Ramos (cell line): ENCODE measurements around the gene YLPM1.

Source experiments
- in situ Hi-C: fragments of 300-500 bp; cut with MboI; formaldehyde crosslinking; loops from one replicate; pipeline ENCODE4 v1.14.3; 2022; ENCODE audit warnings: low sequenced_read_pairs; ENCODE audit not compliant: unreplicated experiment

YLPM1 gene

DNA sequence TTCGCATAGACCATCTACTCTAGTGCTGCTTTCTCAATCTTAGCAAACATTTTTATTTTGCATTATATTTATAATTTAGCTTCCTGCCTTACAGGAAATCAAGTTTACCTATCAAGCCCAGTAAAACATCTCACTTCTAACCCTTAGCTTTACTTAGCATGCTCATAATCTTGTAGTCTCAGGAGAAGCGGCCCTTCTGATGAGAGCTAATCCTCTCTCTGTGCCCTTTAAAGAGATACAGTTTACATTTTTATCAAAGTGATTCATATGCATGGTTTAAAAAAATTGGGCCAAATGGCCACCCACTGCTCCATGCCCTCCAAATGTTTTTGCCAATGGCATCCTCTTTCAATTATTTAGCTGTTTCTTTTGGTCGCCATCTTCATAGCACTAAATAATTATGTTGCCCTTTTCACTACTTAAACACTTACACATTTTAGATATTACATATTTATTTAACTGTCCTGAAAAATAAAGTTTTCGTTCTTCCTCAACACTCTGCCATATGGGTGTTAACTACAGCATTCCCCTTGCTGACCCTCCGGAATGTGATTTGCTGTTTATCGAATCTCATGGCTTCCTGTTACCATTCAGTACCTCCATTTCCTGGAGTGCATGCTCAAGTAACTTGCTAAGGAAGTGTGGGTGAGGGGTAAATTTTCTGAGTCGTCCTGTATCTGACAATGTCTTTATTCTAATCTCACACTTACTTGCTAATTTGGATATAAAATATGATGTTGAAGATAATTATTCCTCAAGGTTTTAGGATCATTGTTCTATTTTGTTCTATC is 29.3 kb downstream of the YLPM1 start:
- in situ Hi-C loops, result no loop called here

DNA sequence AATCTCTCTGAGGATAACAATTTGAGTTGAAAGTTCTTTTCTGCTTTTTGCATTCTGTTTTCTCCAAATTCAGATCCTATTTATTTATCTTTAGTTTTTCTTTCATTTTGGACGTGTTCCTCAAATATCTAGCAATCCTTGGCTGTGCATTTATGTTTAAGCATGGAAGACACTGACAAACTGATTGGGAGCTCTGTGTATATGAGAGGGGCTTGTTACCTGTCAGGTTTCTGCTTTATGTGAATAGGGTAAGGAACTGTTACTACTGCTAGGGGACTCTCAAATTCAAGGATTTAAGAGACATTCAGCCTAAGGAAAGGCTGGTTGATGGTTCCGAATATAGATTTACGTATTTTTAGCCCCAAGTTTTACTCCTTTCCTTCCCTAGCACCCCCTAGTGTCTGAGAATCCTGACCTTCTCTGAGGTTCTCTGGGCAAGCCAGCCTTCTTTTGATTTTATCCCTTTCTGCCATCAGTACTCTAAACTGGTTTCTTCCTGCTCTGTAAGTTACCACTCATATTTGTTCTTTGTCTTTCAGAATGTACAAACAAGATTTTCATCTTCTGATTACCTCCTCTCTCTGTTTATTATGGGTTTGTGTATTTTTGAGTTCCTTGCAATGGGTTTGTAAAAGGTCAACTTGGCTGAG is 30.5 kb downstream of the YLPM1 start:
- in situ Hi-C loops, result no loop called here

DNA sequence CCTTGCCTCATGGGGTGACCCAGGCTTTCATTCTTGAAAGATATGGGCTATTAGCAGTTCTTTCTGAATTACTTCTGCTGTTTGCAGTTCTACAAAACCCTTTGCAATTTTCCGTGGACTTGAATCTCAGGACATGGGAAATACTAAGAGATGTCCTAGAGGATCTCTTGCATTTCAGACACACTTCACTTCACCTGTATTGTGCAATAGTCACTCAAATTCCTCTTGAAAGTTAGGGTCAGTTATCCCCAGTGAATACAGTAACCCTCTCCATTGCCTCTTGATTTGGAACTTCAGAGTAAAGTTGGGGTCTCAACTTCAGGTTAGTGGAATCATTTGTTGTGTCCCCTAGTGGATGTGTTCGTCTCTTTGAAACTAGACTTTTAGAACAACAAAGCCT is 31.8 kb downstream of the YLPM1 start:
- in situ Hi-C loops, result no loop called here

DNA sequence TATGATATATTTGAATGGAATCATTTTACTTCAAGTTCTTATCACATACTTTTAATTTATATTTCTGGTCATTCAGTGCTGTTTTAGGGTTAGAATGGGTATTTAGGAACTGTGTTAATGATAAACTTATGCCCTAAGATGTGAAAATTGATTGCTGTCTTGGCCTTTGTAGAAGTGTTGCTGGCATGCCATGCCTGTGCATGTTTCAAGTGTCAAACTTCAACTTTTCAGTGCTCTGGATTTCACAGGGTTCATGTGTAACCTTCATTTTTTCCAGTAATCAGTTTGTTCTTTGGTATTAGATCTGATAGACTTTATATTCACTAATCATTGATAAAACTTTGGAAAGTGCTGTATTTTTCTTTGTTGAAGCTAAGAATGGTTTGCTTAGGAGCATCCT is 36.6 kb downstream of the YLPM1 start:
- in situ Hi-C loops, result no loop called here

DNA sequence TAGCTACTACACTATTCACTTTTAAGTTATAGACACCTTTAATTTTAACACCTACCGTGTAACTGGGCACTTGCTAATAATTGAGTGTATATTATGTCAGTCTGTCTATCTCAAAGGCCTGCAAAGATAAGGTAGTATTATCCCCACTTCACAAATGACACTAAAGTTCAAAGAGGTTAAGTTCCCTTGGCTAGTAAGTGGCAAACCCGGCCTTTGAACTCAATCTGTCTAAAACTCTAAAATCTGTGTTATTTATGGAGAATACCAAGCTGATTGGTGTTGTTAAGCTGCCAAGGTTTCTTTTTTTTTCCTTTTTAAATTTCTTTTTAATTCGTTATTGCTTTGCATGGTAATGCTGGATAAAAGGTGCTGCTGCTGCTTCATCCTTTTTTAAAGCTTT is 37.7 kb downstream of the YLPM1 start:
- in situ Hi-C loops, result no loop called here

DNA sequence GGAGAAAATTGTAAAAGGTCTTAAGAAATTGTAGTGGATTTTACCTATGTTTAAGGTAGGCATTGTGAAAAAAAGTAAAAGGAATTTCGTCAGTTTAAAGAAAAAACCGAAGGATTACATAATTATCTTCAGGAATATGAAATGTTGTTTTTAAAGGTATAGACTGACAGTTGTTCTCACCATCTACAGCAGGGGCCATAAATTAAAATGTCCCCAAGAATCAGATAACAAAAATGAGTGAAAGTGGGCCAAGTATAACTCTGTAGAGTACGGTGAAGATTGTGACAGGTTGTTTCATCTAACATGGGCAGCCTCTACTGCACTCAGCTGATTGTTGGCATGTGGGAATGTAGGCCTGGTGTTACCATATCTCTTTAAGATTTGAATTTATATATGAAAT is 38.3 kb downstream of the YLPM1 start:
- in situ Hi-C loops, result no loop called here

DNA sequence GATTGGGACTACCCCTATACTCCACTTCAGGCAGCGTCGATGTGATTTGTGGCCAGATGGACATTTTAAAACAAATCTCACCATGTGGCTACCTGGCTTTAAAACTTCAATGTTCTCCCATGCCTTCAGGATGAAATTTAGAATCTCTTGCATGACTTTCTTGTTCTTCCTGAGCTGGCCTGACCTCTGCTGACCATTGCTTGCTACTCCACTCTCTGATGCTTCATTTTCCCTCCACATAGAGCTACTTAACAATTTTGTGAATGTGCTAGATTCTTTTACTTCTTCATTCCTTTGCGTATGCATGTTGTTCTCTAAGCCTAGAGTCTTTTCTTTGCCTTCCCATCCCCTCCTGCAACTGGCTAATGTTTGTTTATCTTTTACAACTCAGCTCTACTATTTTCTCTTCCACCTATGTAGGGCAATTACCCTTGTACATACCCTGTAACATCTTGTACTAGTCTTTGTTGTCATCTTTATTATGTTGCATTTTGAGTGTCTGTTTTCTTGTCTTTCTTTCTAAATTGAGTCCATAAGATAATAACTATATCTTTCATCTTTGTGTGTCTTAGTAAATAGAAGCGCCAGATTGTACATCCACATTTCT is 41.2 kb downstream of the YLPM1 start:
- in situ Hi-C loops, result no loop called here

DNA sequence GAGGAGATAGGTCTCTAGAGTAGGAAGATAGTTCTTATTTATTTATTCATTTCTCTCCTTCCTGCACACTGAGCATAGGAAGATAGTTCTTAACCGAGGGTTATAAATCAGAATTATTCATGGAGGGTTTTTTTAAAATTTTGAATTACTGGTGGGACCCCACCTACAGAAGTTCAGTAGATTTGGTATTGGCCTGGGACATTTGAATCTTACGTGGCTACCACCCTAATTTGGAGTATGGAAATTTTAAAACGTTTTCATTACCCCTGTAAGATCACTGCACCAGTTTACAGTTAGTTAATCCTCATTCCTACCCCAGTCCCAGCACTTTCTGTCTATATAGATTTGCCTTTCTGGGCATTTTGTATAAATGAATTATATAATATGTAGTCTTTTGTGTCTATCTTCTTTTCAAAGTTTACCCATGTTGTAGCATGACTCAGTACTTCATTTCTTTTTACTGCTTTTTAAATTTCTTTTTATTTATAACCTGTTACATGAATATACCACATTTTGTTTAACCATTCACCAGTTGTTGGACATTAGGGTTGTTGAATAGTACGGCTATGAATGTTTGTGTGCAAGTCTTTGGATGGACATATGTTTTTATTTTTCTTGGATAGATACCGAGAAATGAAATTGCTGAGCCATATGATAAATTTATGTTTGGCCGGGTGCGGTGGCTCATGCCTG is 44.9 kb downstream of the YLPM1 start:
- in situ Hi-C loops, result no loop called here

DNA sequence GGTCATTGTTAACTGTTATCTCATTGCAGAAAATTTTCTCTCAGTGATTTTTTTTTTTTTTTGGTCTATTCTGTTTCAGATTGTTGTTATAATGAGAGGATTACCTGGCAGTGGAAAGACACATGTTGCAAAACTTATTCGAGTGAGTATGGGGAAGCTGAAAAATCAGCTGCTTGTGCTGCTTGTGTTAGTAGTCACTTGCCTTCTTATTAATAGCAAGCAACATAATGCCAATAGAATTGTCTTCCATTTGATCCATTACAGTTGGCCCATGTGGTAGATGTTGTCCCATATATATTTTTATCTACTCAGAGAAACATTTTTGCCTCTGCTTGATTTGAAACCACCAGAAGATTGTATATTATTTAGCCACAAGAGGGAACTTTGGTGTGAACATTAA is 53.0 kb downstream of the YLPM1 start:
- in situ Hi-C loops, result no loop called here

DNA sequence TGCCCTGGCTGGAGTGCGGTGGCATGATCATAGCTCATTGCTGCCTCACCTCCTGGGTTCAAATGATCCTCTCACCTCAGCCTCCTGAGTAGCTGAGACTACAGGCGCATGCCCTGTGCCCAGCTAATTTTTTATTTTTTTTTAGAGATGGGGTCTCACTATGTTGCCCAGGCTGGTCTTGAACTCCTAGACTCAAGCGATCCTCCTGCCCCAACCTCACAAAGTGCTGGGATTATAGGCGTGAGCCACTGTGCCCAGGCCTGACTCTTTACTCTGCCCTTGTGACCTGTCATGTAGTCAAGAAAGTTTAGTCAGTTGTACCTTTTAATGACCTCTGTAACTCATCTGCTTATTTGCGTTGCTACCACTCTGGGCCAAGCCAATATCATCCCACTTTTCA is 57.2 kb downstream of the YLPM1 start:
- in situ Hi-C loops, result no loop called here

DNA sequence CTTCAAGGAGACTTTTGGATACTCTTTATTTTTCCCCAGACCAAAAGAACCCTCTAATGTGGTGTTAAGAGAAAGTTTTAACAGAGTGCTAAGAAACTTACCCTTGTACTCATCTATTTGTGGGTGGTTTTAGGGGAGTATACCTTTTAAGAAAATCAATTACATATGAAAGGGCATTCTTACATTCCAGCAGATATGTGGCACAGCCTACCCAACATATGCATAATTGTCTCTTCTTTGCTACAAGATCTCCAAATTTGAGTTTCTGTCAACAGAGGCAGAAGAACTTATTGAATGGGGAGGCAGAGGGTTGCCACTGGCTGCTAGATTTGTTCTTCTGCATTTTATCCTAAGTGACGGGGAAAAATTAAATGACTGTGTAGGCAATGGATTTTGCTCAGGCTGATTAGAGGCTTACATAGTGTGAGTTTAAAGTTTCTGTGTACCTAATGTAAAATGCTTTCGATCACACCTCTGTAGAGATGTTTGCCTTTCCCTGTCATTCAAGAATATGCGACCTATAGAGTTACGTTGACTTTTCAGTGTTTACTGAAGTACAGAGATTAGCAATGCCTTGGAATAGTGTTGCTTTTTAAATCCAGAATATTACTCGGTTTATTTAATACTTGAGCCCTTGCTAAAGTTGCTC is 58.3 kb downstream of the YLPM1 start:
- in situ Hi-C loops, result no loop called here

DNA sequence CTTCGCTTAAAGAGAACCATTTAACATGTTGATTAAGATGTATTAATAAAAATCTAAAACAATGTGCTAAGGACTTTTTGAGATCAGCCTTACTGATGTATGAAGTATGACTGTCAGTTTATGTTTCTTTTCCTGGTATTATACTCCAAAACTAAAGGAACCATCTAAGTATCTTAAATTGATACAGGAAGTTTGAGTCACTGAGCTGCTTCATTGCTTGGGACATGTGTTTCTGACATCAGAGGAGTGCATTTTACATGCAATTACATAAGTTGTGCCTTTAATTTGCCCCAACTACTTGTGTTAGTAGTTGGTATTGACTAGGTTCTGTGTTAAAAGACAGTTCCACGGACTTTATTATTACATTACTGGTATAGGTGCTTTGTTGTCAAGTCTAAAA is 61.9 kb downstream of the YLPM1 start:
- in situ Hi-C loops, result no loop called here

DNA sequence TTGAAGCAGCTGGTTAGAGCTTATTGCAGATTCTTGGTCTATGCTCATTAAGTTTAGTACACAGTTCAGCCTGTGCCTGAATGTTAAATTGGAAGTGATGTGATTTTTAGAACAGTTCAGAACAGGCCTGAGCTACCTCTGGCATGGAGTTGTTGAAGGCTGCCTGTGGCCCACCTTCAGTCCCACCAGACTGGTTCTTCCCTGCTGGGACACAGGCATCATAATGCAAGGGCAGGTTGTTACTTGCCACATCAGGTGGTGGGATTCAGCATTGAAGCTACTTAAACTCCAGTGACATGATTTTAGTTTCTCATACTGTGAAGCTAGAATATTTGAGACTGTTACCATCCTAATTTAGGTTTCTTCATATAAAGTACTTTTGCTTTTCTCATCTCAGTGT is 63.5 kb downstream of the YLPM1 start:
- in situ Hi-C loops, result no loop called here

DNA sequence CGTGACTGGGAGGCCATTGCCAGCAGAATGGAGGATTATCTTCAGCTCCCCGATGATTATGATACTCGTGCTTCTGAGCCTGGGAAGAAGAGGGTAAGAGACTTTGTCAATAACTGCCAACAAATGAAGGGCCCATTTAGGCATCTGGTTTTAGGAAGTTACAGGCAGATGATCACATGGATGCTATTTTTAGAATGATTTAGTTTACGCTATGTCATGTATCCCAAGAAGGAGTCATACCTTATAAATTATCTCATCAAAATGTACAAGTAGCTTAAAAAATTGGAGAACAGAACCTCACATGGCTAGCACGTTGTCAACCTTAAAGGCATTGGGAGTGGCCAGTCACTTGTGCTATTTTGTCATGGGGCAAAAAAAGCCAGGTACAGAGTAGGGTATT is 66.1 kb downstream of the YLPM1 start:
- in situ Hi-C loops, result no loop called here

DNA sequence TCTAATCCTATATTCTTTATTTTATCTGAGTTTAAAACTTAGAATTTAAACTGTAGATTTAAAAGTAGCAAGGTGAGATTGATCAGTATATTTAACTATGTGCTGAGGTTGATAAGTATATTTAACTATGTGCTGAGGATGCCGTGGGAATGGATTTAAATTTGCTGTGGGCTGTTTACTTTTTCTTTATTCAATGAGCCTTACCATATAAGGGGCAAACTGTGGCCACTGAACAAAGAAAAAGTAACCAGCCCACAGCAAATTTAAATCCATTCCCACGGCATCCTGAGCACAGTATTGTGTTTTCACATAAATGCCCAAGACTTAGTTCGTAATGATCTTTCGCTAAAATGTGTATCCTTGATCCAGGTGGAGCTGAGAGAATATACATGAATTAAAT is 69.7 kb downstream of the YLPM1 start:
- in situ Hi-C loops, result no loop called here

DNA sequence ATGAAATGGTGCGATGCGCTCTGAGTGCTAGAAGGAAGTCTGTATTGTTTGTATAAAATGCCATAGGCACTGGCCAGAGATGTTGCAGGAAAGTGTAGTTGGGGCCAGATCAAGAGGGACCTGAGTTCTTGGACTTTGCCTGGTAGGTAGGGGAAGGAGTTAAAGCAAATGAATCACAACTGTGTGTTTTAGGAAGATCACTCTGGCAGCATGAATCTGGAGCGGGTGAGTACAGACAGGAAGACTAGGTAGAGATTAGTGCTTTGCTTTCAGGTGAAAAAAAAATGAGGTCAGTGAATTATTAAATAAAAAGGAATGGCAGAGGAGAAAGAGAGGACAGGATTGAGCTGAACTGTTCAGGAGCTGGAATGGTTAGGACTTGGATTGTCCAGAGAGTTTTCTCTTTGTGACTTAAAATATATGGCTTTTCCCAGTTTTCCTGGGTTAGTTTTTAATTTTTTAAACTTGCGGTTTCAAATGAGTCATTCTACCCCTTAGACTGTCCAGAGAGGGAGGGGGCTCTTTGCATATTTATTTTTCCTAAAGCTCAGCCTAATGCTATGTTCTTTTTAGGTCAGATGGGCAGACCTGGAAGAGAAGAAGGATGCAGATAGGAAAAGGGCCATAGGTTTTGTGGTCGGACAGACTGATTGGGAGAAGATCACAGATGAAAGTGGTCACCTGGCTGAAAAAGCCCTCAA is 71.7 kb downstream of the YLPM1 start:
- in situ Hi-C loops, result no loop called here

DNA sequence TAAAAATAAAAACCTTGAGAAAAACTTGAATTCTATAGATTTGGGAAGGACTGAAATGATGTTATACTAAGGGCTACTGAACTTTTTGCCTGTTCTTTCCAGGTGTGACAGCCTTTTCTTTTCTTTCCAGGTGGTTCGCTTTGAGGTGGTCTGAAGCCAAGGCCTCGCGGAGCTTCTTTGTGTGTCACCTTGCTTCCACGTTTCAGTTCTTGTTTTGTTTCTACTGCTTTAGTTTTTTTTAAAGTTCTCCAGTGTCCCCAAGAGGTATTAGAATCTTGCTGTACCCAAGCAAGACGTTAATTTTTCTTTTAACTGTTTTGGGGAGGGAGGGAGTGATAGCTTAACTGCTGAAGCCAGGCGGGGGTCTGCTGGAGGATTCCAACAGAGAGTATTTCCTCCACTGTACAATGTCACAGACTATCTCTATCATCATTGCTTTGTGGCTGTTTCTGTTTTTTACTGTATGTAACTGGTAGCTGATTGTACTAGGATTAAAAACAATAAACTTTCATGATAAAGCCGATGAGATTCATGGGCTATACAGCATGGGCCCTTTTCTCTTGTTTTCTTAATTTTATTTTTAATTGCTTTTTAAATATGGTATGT is 72.6 kb downstream of the YLPM1 start:
- in situ Hi-C loops, result no loop called here

DNA sequence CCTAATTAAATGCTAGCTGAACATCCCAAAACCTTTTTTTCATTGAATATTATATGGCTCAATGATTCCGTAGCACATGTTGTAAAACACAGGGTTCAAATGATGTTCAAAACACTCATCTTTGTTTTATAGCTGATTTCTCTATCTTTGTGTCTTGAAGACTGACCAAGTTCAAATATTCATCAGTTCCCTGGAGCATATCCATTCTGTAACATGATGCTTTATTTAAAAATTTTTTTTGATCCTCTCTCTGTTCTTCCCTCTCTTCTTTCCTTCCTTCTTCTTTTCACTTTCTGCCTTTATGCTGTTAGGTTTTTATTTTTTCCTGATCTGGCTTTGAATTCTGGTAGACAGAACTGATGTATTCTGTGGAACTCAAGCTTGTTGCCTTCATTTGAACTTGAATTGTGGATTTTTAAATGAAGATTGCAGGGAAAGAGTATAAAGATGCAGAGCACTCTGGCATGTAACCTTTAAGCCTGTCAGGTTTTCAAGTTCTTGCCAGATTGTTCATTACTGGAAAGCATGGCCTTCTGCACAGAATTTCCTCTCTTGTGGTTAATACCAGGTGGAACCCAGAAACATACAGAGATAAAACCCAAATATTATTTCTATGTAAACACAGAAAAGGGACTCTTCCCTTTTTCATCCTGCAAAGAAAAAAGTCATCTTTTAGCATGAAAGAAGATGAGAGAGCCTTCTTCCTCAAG is 73.3 kb downstream of the YLPM1 start:
- in situ Hi-C loops, result no loop called here

DNA sequence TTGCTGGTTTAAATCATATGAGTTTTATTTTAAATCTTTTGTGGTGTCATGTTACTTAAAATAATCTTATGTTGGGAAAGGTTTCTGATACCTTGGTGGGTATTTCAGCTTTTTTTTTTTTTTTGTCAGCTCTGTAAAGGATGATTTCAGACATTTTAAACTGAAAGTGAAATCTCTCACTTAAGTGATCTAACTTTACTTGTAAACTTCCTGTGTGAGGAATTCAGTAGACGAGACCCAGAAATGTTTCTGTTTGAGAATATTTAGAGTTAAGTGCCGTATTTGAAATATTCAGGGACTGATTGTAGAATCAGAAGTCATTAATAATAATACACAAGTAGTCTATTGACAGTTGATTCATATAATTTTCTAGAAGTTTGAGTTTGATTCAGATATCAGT is 75.0 kb downstream of the YLPM1 start:
- in situ Hi-C loops, result no loop called here
